GM21717 (cell line): ENCODE results near the gene ADRB2.
A peak's percentile ranks its signal among the peaks of the same experiment; 100 is the strongest.
"Not testable (repeated sequence)": the region's sequence is repeated elsewhere in the genome, so short reads cannot be mapped to it uniquely, and the experiment has no call there.

Source experiments
- ATAC-seq: cut with Tn5 transposase; IDR thresholded peaks from one replicate; pipeline ENCODE4 v1.9.1; 2021; ENCODE audit warnings: mild to moderate bottlenecking, moderate library complexity; ENCODE audit not compliant: unreplicated experiment

ADRB2 gene

GRCh38 chr5:148826053-148826738, at the start of gene ADRB2:
TSS of gene ADRB2 (plus strand) at chr5:148826611. CDS start at chr5:148826832, 221 bp downstream.
- ATAC-seq: peak; percentile 96

- ATAC-seq: no peak
Measured at GRCh38 chr5:148776780-148777179, 49.6 kb upstream of the ADRB2 start.

- no peak for ATAC-seq
Measured at GRCh38 chr5:148778882-148779281, 47.5 kb upstream of the ADRB2 start.

DNA sequence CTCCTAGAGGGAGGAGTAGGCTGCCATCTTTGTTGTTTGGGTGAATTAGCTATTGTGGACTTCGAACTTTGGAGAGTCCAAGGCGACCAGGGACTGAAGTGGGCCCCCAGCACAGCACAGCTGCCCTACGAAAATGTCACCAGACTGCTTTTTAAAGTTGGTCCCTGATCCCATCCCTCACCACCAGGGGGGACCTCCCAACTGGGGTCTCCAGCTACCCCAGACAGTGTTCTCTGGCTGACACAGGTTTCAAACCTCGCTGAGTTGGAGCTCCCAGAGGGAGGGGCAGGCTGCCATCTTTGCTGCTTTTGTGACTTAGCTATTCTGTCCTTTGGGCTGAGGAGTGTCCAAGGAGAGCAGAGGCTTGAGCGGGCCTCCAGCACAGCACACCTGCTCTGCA, 45.7 kb upstream of the ADRB2 start:
- ATAC-seq: no peak

DNA sequence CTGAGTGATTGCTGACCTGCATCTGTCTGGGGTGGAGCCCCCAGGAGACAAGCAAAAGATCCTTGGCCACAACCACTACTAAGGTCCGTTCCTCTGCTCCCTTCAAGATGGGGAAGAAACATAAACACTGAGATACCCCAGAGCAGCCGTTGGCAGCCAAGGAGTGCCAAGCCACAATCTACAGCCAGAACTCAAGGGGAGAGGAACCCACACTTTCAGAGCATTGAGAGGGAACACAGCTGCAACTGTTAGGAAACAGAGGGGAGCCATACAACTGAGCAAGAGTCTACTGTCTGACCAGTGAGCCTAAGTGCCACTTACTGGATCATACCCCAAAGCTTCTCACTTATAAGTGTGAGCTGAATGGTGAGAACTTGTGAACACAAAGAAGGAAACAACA, 44.6 kb upstream of the ADRB2 start:
- ATAC-seq: no peak

- no peak for ATAC-seq
Measured at GRCh38 chr5:148785223-148785622, 41.2 kb upstream of the ADRB2 start.

DNA sequence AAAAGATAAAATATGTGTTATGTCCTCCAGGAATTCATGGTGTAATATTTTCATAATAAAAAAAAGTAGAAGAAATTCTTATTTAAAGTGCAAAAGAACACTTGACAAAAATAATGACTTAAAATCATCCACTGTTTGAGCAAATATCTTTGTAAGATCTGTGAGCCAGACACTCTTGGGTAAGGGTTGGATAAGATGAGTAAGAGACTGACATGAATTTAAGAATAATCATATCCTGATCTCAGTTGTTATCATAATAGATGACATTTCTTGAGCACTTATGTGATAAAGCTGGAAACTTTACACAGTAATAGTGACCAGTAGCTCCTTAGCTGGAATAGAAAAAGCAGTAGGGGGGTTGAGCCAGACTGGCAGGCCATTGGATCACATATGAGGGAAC, 40.0 kb upstream of the ADRB2 start:
- no peak for ATAC-seq

DNA sequence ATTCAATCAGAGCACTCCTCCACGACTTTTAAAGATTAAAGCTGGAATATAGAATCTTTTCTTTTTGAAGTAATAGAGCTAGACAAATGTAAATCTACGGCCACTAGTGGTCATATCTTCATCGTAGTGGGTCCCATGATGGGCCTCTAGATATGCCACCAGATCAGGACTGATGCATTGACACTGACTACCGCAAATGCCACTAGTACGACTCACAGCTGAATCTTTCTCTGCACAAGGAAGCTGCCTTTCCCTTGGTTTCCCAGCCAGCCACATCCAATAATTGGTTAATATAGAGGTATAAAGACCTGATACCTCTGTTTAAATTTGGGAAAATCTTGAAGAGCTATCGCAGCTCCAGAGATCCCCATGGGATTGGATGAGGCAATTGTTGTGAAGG, 37.8 kb upstream of the ADRB2 start:
- no peak for ATAC-seq

DNA sequence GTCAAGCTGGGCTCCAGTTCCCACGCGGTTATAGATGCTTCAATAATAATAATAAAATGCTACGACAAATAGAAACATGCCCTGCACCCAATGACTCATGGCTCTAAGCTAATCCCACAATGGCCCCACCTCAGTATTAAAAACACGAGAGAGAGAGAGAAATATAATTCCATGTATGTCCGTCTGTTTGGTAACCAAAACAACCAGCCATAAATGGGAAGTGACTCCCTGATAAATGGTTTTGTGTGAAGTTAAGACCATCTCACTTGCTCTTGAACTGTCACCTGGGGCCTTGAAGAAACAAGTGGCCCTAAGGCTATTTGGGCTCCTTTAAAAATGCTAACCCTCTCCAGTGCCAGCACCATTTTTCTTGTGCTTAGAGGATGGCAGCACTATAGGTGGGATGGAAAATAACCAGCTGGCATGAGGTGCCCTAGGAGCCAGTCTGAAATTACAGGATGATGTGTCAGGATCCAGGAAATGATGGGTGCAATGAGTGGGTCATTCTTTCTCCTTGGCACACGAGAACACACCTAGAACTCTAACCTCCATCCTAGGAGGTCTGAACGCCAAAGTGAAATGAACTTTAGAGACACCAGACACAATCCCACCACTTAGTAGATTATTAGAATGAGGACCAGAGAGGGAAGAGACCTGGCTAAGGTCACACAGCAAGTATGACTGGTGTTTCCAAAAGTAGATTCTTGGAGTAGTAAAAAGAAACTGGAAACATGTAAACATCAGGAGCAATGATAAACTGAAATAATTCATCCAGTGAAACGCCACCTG, 35.7 kb upstream of the ADRB2 start:
- peak; percentile 30 for ATAC-seq

GRCh38 chr5:148791334-148791667, 35.1 kb upstream of the ADRB2 start:
- peak; percentile 97 for ATAC-seq

- no peak for ATAC-seq
Measured at GRCh38 chr5:148791696-148792095, 34.7 kb upstream of the ADRB2 start.

- no peak for ATAC-seq
Measured at GRCh38 chr5:148792744-148793143, 33.7 kb upstream of the ADRB2 start.

GRCh38 chr5:148793261-148793660, 33.1 kb upstream of the ADRB2 start:
- no peak for ATAC-seq

GRCh38 chr5:148794275-148794674, 32.1 kb upstream of the ADRB2 start:
- no peak for ATAC-seq

GRCh38 chr5:148794729-148795561, 31.5 kb upstream of the ADRB2 start:
- ATAC-seq: no peak

DNA sequence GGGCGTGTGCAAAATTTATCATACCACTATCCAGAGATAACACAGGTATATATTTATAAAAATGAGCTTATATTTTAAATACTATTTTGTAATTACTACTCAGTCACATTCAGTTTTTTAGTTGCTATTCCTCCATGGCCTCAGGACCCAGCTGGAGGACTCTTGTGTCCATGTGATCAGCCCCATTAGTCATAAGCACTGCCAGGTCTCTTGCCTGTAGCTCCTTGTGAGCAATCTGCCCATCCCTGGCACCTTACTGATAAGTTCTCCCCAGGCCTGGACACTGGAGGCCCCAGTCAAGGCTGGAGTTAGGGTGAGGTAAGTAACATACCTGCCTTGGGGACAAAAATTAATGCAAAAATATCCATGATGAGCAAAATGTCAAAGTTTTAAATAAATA, 29.5 kb upstream of the ADRB2 start:
- no peak for ATAC-seq

GRCh38 chr5:148798786-148799185, 27.6 kb upstream of the ADRB2 start:
- ATAC-seq: no peak

- no peak for ATAC-seq
Measured at GRCh38 chr5:148799737-148800527, 26.5 kb upstream of the ADRB2 start.

- no peak for ATAC-seq
Measured at GRCh38 chr5:148801682-148802276, 24.6 kb upstream of the ADRB2 start.

GRCh38 chr5:148803451-148803850, 23.0 kb upstream of the ADRB2 start:
- ATAC-seq: not testable (repeated sequence)
